NCI-H2196 (cell line): ENCODE results near the gene CCDC187.
"Not testable (repeated sequence)": the region's sequence is repeated elsewhere in the genome, so short reads cannot be mapped to it uniquely, and the experiment has no call there.

Source experiments
- DNase-seq: peaks from one replicate; lab custom pipeline; 2025; ENCODE audit not compliant: unreplicated experiment; lab: John Stamatoyannopoulos, UW

Gene CCDC187

GRCh38 chr9:136303825-136304416, at the start of gene CCDC187:
TSS of gene CCDC187 (minus strand) at chr9:136304094. CDS start at chr9:136303830, 264 bp downstream.
- DNase-seq: no peak

GRCh38 chr9:136353088-136353487, 49.2 kb upstream of the CCDC187 start:
- no peak for DNase-seq

DNA sequence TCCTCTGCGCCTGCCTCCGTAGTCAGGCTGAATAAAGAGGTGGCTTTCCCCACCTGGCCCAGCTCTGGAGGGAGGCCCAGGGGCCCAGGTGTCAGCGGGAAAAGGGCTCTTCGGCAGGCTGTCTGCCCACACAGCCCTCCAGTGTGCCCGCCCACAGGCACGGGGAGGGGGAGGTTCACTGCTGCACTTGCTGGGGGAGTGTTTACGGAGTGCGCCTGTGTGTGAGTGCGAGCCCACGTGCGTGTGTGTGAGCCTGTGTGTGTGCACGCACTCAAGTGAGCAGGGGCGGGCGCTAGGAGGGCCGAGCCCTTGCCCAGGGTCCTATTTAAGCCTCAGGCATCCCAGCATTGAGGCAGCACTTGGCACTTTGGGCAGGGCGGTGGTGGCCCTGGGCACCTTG, 48.8 kb upstream of the CCDC187 start:
- DNase-seq: no peak

GRCh38 chr9:136351868-136352267, 48.0 kb upstream of the CCDC187 start:
- DNase-seq: not testable (repeated sequence)

DNA sequence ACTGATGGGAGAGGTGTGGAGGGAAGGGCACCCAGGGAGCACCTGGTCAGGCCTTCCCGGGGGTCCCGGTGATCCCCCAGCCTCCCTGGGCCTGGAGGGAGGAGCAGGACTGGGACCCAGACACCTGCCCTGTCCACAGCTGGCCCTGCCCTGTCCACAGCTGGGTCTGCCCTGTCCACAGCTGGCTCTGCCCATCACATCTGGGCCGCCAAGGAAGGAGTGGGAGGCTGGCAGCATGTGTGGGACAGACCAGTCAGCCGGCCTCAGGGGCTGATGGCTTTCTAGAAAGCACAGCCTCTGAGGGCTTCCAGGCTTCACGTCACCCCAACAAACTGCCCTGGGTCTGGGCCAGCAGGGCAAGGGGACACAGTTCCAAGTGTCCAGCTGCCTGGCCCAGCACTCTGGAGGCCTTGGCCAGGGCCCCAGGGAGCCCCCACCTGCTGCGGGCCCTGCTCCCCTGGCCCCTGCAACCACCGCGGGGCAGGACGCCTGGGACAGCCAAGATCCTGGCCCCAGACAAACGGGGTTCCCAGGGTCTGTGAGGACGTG, 47.4 kb upstream of the CCDC187 start:
- DNase-seq: no peak

DNA sequence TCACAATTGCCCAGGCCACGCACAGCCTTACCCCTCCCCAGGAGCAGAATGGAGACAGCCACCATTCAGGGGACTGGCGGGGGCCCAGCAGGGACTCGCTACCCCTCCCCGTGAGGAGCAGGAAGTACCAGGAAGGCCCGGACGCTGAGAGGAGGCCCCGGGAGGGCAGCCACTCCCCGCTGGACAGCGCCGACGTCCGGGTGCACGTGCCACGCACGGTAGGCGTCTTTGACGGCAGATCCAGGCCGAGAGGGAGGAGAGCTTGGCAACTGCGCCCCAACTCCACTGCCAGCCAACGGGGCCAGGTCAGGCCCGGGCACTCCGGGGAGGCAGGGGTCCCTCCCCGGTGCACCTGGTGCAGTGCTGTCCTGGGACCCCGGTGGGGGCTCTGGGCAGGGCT, 45.7 kb upstream of the CCDC187 start:
- no peak for DNase-seq

GRCh38 chr9:136348691-136349090, 44.8 kb upstream of the CCDC187 start:
- no peak for DNase-seq

GRCh38 chr9:136347472-136348256, 43.8 kb upstream of the CCDC187 start:
- DNase-seq: no peak

DNA sequence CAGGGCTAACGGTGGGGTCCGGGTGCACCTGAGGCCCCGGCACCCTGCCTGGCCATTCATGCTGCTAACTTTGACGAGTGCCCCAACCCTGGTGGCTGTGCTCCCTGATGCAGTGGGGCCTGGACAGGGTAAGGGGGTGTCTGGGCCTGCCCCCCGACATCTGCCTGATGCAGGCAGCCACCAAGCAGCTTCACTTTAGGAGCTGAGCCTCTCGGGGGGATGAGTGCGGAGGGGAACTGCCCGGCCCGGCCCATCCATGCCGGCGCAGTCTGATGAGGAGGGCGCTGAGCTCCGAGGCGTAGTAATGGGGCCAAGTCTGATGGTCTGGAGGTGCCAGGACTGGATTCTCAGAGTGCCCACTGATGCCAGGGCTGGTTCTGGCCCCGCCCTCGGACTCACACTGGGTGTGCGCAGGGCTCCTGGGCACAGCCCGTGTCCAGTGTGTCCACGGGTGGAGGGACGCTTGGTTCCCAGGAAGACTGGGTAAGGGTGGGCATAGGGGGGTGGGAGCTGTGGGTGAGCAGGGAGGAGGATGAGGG, 43.1 kb upstream of the CCDC187 start:
- DNase-seq: no peak

DNA sequence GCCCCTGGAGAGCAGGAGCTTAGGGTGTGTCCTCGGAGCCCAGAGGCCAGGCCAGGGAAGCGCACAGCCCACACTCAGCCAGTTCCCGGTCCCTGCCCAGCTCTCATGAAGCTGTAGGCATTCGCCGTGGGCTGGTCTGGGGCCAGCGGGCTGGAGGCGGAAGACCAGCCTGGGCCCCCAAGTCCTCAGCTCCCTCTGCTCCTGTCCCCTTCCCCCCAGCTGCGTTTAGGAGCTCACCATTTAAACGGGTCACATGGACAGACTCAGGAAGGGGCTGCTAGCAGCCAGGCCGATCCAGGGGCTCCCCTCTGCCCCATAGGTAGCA, 42.2 kb upstream of the CCDC187 start:
- DNase-seq: no peak

GRCh38 chr9:136345281-136346156, 41.6 kb upstream of the CCDC187 start:
- DNase-seq: no peak

DNA sequence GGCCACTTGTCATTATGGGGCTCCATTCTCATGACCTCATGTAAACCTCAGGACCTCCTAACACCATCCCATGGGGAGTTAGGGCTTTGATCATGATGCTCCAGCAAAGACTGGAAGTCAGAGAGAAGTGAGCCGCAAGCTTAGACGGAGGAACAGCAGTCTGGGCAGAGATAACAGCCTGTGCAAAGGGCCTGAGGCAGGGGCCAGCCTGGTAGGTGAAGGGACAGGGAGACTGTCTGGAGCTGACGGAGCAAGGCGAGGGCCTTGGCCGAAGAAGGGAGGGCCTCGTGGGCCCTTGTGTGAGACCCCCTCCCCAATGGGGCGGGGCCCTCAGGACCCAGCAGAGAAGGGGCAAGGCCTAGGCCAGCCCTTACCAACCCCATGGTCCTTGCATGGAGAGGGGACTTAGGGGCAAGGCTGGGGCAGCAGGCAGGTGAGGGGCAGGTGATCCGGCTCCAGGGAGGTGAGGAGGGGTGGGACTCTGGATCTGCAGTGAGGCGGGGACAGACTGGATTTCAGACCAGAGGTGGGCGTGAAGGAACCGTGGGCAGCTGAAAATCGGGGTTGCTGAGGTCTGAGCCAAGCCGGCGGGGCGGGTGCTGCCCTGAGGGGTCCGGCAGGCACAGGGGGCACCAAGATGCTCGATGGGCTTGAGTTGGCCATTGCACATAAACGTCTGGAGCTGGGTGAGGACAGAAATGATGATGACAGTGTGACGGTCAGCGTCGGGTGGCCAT, 40.8 kb upstream of the CCDC187 start:
- no peak for DNase-seq

- DNase-seq: no peak
Measured at GRCh38 chr9:136343884-136344269, 40.0 kb upstream of the CCDC187 start.

DNA sequence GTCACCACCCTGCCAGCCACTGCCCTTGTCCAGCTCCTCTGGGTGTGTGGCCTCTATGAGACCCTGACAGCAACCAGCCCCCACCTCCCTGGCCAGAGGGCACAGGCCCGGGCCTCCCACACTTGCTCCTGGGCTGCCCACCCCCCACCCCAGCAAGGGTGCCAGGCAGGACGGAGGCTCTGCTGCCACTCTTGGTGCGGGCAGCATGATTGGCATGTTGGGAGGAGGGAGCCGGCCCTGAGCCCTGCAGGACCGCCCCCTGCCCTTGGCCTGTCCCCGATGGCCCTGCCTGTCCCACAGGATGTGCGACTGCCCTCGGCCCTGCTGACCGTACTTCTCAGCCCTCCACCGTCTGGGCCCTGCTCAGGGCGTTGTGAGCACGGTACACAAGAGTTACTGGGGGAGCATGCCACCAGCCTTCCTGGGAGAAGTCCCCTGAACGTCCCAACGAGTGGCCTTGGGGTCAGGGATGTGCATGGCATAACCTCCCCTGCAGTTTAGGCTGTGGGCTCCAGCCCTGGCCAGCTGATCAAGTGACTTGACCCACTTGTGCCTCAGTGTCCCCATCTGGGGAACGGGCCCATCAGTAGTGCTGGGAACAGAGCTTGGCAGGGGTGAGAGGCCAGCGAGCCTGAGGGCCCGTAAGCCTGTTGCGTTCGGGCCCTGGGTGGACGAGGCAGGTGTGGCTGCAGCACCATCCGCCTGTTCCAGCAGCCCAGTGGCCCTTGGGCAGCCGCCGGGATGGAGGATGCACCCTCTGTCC, 39.4 kb upstream of the CCDC187 start:
- DNase-seq: no peak

- no peak for DNase-seq
Measured at GRCh38 chr9:136342181-136343120, 38.6 kb upstream of the CCDC187 start.

GRCh38 chr9:136341769-136342168, 37.9 kb upstream of the CCDC187 start:
- DNase-seq: no peak

DNA sequence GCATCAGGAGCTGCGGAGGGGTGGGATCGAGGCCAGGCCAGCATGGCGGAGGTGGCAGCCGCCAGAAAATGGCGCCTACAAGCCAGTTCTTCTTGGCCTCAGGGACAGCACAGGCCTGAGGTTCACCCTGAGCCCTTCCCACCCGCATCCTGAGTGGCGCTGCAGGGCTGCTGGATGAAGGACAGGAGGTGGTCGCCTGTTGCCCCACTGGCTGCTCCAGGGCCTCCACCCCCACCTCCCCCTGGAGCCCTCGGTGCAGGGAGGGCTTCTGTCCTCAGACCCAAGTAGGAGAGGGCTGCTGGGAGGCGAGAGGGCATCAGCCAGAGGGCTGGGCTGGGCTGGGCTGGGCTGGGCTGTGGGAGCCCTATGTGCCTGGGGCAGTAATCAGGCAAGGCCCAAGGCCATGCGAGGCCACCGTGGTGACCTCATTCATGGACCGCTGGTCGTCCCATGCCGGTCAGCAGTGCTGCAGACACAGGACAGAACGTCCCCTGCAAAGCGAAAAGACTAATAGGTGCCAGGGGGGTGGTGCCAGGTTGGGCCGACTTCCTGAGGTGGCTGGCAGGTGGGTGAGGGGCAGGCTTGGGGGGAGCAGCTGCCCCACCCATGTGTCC, 37.3 kb upstream of the CCDC187 start:
- DNase-seq: no peak

DNA sequence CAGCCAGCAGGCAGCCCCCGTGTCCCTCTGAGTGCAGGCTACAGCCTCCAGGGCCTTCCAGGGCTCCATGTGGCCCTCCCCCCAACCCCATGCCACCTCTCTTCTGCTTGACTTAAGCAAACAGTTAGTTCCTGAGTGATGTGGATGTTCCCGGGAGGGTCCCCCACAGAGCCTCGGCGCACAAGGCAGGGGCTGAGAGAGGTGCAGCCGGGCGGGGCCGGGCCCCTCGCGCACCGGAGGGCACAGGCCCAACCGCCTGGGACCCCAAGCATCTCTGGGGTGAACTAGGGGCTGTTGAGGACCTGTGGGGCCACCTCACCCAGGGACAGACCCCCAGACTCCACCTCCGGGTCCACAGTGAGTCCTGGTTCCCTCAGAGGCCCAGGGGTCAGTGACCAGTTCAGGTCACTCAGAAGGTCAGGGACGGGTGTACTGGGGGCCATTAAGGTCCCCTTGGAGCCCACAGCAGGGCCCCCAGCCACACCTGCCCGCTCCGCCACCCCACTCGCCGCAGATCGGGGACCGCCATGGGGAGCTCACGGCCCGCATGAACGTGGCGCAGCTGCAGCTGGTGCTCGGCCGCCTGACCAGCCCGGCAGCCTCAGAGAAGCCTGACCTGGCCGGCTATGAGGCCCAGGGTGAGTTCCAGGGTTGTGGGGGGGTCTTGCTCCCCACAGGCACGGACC, 36.6 kb upstream of the CCDC187 start:
- DNase-seq: no peak
